Nephron progenitor cell (in vitro differentiated cells): ENCODE data around the gene STK17A.
"Not testable (repeated sequence)": the region's sequence is repeated elsewhere in the genome, so short reads cannot be mapped to it uniquely, and the experiment has no call there.

ENCODE experiments used
- DNase-seq: peaks from one replicate; pipeline ENCODE4 v3.0.0; 2021
- H3K27ac Mint-ChIP-seq: 2 replicates; pipeline ENCODE4 v1.8.0; 2021; ENCODE audit warnings: mild to moderate bottlenecking, moderate library complexity, mixed read lengths
- H3K27me3 Mint-ChIP-seq: 2 replicates; pipeline ENCODE4 v1.8.0; 2021; ENCODE audit warnings: mild to moderate bottlenecking, low read depth, mixed read lengths; ENCODE audit not compliant: poor library complexity
- H3K36me3 Mint-ChIP-seq: 2 replicates; pipeline ENCODE4 v1.8.0; 2021; ENCODE audit warnings: low read depth, mixed read lengths
- H3K4me1 Mint-ChIP-seq: 2 replicates; pipeline ENCODE4 v1.8.0; 2021; ENCODE audit warnings: mixed read lengths
- H3K4me3 Mint-ChIP-seq: 2 replicates; pipeline ENCODE4 v1.8.0; 2021; ENCODE audit warnings: mild to moderate bottlenecking, moderate library complexity, mixed read lengths
- H3K9me3 Mint-ChIP-seq: 2 replicates; pipeline ENCODE4 v1.8.0; 2021; ENCODE audit warnings: mild to moderate bottlenecking, moderate library complexity, mixed read lengths
- CTCF ChIP-seq: fragments of 200-600 bp; sonication (generic); IDR thresholded peaks from 2 replicates; pipeline ENCODE4 v1.5.0; 2021; ENCODE audit warnings: antibody characterized with exemption

STK17A gene

GRCh38 chr7:43584195-43584586 lies 1.3 kb downstream of the STK17A start:
- DNase-seq: no peak
- Mint-ChIP-seq H3K27me3 (peaks cover 33% of the 10 kb centered on the region), H3K4me1 (peaks cover 20% of the 10 kb centered on the region), H3K27ac (no peak overlapping the region), H3K36me3 (no peaks in the 10 kb centered on the region), H3K9me3 (peaks cover 4% of the 10 kb centered on the region), H3K4me3 (peak overlapping the region; percentile 98)
- no peak for TF ChIP-seq CTCF

GRCh38 chr7:43584733-43585132 lies 1.8 kb downstream of the STK17A start:
- DNase-seq, H3K36me3 Mint-ChIP-seq, H3K9me3 Mint-ChIP-seq, H3K27ac Mint-ChIP-seq: not testable (repeated sequence)
- Mint-ChIP-seq H3K4me1 (peaks cover 20% of the 10 kb centered on the region), H3K27me3 (peaks cover 33% of the 10 kb centered on the region), H3K4me3 (peak overlapping the region; percentile 98)

GRCh38 chr7:43585562-43585961 lies 2.7 kb downstream of the STK17A start:
- peaks cover 30% of the 10 kb centered on the region for H3K27me3 Mint-ChIP-seq
- H3K36me3 Mint-ChIP-seq: no peaks in the 10 kb centered on the region
- TF ChIP-seq CTCF: no peak
- H3K9me3 Mint-ChIP-seq: no peaks in the 10 kb centered on the region
- H3K4me3 Mint-ChIP-seq: peak overlapping the region; percentile 44
- DNase-seq: no peak
- H3K27ac Mint-ChIP-seq: no peak overlapping the region
- peaks cover 20% of the 10 kb centered on the region for H3K4me1 Mint-ChIP-seq

GRCh38 chr7:43586251-43586900 lies 3.5 kb downstream of the STK17A start:
- H3K4me3 Mint-ChIP-seq: no peak overlapping the region
- no peak for DNase-seq
- no peaks in the 10 kb centered on the region for H3K36me3 Mint-ChIP-seq
- H3K27me3 Mint-ChIP-seq: peaks cover 27% of the 10 kb centered on the region
- no peak overlapping the region for H3K27ac Mint-ChIP-seq
- H3K4me1 Mint-ChIP-seq: peaks cover 20% of the 10 kb centered on the region
- no peaks in the 10 kb centered on the region for H3K9me3 Mint-ChIP-seq
- no peak for TF ChIP-seq CTCF

GRCh38 chr7:43588477-43589132 lies 5.7 kb downstream of the STK17A start:
- peaks cover 20% of the 10 kb centered on the region for H3K4me1 Mint-ChIP-seq
- no peaks in the 10 kb centered on the region for H3K36me3 Mint-ChIP-seq
- no peak for TF ChIP-seq CTCF
- H3K27me3 Mint-ChIP-seq: peaks cover 16% of the 10 kb centered on the region
- no peaks in the 10 kb centered on the region for H3K9me3 Mint-ChIP-seq
- H3K27ac Mint-ChIP-seq: no peak overlapping the region
- H3K4me3 Mint-ChIP-seq: no peak overlapping the region
- DNase-seq: no peak

- H3K27ac Mint-ChIP-seq: no peak overlapping the region
- peaks cover 17% of the 10 kb centered on the region for H3K4me1 Mint-ChIP-seq
These were observed 6.2 kb downstream of the STK17A start for GRCh38 chr7:43589133-43589478.

More at GRCh38 chr7:43589133-43589478, 6.2 kb downstream of the STK17A start:
- H3K4me3 Mint-ChIP-seq: no peak overlapping the region
- no peaks in the 10 kb centered on the region for H3K9me3 Mint-ChIP-seq
- DNase-seq: no peak
- peaks cover 12% of the 10 kb centered on the region for H3K27me3 Mint-ChIP-seq
- TF ChIP-seq CTCF: no peak
- no peaks in the 10 kb centered on the region for H3K36me3 Mint-ChIP-seq
